HG03457 (cell line): Measurements from ENCODE around the gene SLC15A3.
"Not testable (repeated sequence)": the region's sequence is repeated elsewhere in the genome, so short reads cannot be mapped to it uniquely, and the experiment has no call there.

ENCODE experiments used
- ATAC-seq: cut with Tn5 transposase; IDR thresholded peaks from one replicate; pipeline ENCODE4 v1.9.1; 2021; ENCODE audit warnings: moderate number of reproducible peaks; ENCODE audit not compliant: unreplicated experiment

The SLC15A3 gene

GRCh38 chr11:60917267-60917666 lies 34.7 kb downstream of the SLC15A3 start:
- ATAC-seq: no peak

- no peak for ATAC-seq
Measured at GRCh38 chr11:60916669-60917206, 35.2 kb downstream of the SLC15A3 start.

GRCh38 chr11:60915248-60915914 lies 36.6 kb downstream of the SLC15A3 start:
- no peak for ATAC-seq

GRCh38 chr11:60914633-60915247 lies 37.2 kb downstream of the SLC15A3 start:
- ATAC-seq: peak; percentile 1

GRCh38 chr11:60913793-60914632 lies 38.0 kb downstream of the SLC15A3 start, which contains the start of gene TMEM109:
Gene TMEM109, plus strand, starts transcription at chr11:60914158. Its CDS starts 5,536 bp downstream, at chr11:60919694.
- peak; percentile 21 for ATAC-seq

- no peak for ATAC-seq
Measured at GRCh38 chr11:60912851-60913528, 39.0 kb downstream of the SLC15A3 start.

GRCh38 chr11:60912223-60912850 lies 39.6 kb downstream of the SLC15A3 start:
- ATAC-seq: no peak

- ATAC-seq: no peak
Measured at GRCh38 chr11:60910711-60911380, 41.1 kb downstream of the SLC15A3 start.

GRCh38 chr11:60910281-60910687 lies 41.7 kb downstream of the SLC15A3 start:
- ATAC-seq: peak; percentile 30

- ATAC-seq: not testable (repeated sequence)
Measured at GRCh38 chr11:60909680-60910280, 42.2 kb downstream of the SLC15A3 start.

GRCh38 chr11:60908803-60909202 lies 43.2 kb downstream of the SLC15A3 start:
- no peak for ATAC-seq

- ATAC-seq: peak; percentile 50
Measured at GRCh38 chr11:60906132-60906972, 45.6 kb downstream of the SLC15A3 start, which contains the start of gene PRPF19. Gene PRPF19, minus strand, starts transcription at chr11:60906585. Its CDS starts 203 bp downstream, at chr11:60906382.

- ATAC-seq: no peak
Measured at GRCh38 chr11:60905551-60906113, 46.3 kb downstream of the SLC15A3 start.

GRCh38 chr11:60905047-60905446 lies 46.9 kb downstream of the SLC15A3 start:
- no peak for ATAC-seq

- no peak for ATAC-seq
Measured at GRCh38 chr11:60902625-60903024, 49.4 kb downstream of the SLC15A3 start.

GRCh38 chr11:60900673-60901404 lies 51.1 kb downstream of the SLC15A3 start:
- no peak for ATAC-seq

- ATAC-seq: no peak
Measured at GRCh38 chr11:60899977-60900376, 52.0 kb downstream of the SLC15A3 start.
